ENCODE data around the gene HDLBP.

The HDLBP gene

GRCh38 chr2:241228081-241228859, 87.2 kb downstream of the HDLBP start:
- DNase-seq (ENCODE audit: low read depth) = no peak

GRCh38 chr2:241227594-241227993, 87.9 kb downstream of the HDLBP start:
- no peak for DNase-seq (ENCODE audit: low read depth)

- no peak for DNase-seq (ENCODE audit: low read depth)
These were observed 88.5 kb downstream of the HDLBP start for GRCh38 chr2:241226723-241227572.

- no peak for DNase-seq (ENCODE audit: low read depth)
These were observed 89.5 kb downstream of the HDLBP start for GRCh38 chr2:241225983-241226382.

GRCh38 chr2:241225545-241225944, 89.9 kb downstream of the HDLBP start:
- no peak for DNase-seq (ENCODE audit: low read depth)

GRCh38 chr2:241224851-241225438, 90.5 kb downstream of the HDLBP start:
- DNase-seq (ENCODE audit: low read depth) = no peak

- DNase-seq (ENCODE audit: low read depth) = no peak
These were observed 91.2 kb downstream of the HDLBP start for GRCh38 chr2:241224018-241224850.

- no peak for DNase-seq (ENCODE audit: low read depth)
These were observed 92.1 kb downstream of the HDLBP start for GRCh38 chr2:241223211-241224017.

GRCh38 chr2:241219856-241220356, 95.6 kb downstream of the HDLBP start:
- no peak for DNase-seq (ENCODE audit: low read depth)

GRCh38 chr2:241219030-241219382, 96.5 kb downstream of the HDLBP start:
- no peak for DNase-seq (ENCODE audit: low read depth)

- DNase-seq (ENCODE audit: low read depth) = no peak
These were observed 97.1 kb downstream of the HDLBP start for GRCh38 chr2:241218131-241219029.

- DNase-seq (ENCODE audit: low read depth) = peak; percentile 8
These were observed 98.0 kb downstream of the HDLBP start for GRCh38 chr2:241217320-241218031.

- DNase-seq (ENCODE audit: low read depth) = no peak
These were observed 99.2 kb downstream of the HDLBP start for GRCh38 chr2:241216211-241216761.

- DNase-seq (ENCODE audit: low read depth) = no peak
These were observed 100.1 kb downstream of the HDLBP start for GRCh38 chr2:241215421-241215820.

GRCh38 chr2:241214766-241215165, 100.7 kb downstream of the HDLBP start:
- no peak for DNase-seq (ENCODE audit: low read depth)

GRCh38 chr2:241214209-241214608, 101.3 kb downstream of the HDLBP start:
- DNase-seq (ENCODE audit: low read depth) = no peak

GRCh38 chr2:241213567-241213966, 101.9 kb downstream of the HDLBP start:
- DNase-seq (ENCODE audit: low read depth) = no peak

- no peak for DNase-seq (ENCODE audit: low read depth)
These were observed 102.4 kb downstream of the HDLBP start for GRCh38 chr2:241213041-241213440.

- DNase-seq (ENCODE audit: low read depth) = no peak
These were observed 104.2 kb downstream of the HDLBP start for GRCh38 chr2:241211276-241211675.

Measured in stimulated activated CD8-positive, alpha-beta memory T cell treated with anti-CD3 and anti-CD28 coated beads, Interleukin-12 subunit alpha, Interleukin-12 subunit beta, amount 100 ng/mL, for 4 hours (primary cell).